ENCODE measurements around the gene MARCHF2. TPM values are rescaled to one million over a fixed set of nuclear protein-coding genes. Genes with fewer than 3 reads are reported as not detected.

MARCHF2 gene
- total and polyA plus RNA-seq, 9 of the 15 experiments (the other 6 are each of a cell fraction or from before 2014, with no cell fraction given): 0.39 to 6.4 (median 2.2) TPM

DNA sequence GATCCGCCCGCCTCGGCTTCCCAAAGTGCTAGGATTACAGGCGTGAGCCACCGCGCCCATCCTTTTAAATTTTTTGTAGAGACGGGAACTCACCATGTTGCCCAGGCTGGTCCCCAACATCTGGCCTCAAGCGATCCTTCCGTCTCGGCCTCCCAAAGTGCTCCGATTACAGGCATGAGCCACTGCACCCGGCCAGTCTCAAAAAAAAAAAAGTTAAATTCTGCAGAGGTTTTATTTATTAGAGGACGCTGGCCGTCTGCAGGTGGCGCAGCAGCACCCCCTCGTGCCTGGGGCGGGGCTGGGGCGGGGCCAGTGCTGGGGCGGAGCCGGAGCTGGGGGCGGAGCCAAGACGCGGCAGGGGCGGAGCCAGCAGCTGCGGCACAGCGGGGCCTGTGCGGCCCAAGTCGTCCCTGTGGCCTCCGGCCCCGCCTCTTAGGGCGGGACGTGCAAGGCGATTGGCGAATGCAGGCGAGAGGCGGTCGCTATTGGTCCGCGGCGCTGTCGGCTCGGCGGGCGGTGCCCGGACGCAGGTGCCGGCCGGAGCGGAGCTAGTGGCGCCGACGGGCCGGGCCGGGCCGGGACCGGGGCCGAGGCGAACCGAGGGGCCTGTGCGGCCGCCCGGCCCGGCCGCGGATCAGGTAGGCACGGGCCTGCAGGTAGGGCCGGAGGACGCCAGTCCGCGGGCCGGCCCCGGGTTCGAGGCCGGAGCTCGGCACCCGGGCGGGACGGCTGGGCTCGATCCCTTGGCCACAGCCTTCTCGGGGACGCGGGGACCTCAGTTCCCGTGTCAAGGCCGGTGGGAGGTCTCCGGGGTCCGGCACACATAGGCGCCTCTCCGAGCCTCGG is at the start of gene MARCHF2 (continued):
- TF ChIP-seq RBFOX2 (IDR thresholded peaks at IDR 0.05; ENCODE audit: low read depth, low read length) (peak; percentile 55; the same call in 1 of the 2 replicates), PCBP2 (IDR thresholded peaks at IDR 0.05; ENCODE audit: low read depth, low read length, poor library complexity, severe bottlenecking) (no peak), ZNF197 (CRISPR knock-in tag; IDR thresholded peaks at IDR 0.05; ENCODE audit: low read depth) (no peak), ZNF324 (CRISPR knock-in tag; IDR thresholded peaks at IDR 0.05) (no peak), FOXJ2 (tag; IDR thresholded peaks at IDR 0.05) (no peak), ZNF282 (CRISPR knock-in tag; IDR thresholded peaks at IDR 0.05) (no peak), ZNF695 (CRISPR knock-in tag; IDR thresholded peaks at IDR 0.05) (0 out of 2 replicates have a peak, but pooled peaks have one; percentile 18), ADNP (tag; IDR thresholded peaks at IDR 0.05) (no peak), SRSF1 (IDR thresholded peaks at IDR 0.05; ENCODE audit: low read depth, low read length) (no peak)
- TF ChIP-seq, protein P1, sequence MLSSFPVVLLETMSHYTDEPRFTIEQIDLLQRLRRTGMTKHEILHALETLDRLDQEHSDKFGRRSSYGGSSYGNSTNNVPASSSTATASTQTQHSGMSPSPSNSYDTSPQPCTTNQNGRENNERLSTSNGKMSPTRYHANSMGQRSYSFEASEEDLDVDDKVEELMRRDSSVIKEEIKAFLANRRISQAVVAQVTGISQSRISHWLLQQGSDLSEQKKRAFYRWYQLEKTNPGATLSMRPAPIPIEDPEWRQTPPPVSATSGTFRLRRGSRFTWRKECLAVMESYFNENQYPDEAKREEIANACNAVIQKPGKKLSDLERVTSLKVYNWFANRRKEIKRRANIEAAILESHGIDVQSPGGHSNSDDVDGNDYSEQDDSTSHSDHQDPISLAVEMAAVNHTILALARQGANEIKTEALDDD (IDR thresholded peaks at IDR 0.05): no peak
- TF ChIP-seq, protein P2, sequence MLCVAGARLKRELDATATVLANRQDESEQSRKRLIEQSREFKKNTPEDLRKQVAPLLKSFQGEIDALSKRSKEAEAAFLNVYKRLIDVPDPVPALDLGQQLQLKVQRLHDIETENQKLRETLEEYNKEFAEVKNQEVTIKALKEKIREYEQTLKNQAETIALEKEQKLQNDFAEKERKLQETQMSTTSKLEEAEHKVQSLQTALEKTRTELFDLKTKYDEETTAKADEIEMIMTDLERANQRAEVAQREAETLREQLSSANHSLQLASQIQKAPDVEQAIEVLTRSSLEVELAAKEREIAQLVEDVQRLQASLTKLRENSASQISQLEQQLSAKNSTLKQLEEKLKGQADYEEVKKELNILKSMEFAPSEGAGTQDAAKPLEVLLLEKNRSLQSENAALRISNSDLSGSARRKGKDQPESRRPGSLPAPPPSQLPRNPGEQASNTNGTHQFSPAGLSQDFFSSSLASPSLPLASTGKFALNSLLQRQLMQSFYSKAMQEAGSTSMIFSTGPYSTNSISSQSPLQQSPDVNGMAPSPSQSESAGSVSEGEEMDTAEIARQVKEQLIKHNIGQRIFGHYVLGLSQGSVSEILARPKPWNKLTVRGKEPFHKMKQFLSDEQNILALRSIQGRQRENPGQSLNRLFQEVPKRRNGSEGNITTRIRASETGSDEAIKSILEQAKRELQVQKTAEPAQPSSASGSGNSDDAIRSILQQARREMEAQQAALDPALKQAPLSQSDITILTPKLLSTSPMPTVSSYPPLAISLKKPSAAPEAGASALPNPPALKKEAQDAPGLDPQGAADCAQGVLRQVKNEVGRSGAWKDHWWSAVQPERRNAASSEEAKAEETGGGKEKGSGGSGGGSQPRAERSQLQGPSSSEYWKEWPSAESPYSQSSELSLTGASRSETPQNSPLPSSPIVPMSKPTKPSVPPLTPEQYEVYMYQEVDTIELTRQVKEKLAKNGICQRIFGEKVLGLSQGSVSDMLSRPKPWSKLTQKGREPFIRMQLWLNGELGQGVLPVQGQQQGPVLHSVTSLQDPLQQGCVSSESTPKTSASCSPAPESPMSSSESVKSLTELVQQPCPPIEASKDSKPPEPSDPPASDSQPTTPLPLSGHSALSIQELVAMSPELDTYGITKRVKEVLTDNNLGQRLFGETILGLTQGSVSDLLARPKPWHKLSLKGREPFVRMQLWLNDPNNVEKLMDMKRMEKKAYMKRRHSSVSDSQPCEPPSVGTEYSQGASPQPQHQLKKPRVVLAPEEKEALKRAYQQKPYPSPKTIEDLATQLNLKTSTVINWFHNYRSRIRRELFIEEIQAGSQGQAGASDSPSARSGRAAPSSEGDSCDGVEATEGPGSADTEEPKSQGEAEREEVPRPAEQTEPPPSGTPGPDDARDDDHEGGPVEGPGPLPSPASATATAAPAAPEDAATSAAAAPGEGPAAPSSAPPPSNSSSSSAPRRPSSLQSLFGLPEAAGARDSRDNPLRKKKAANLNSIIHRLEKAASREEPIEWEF (CRISPR knock-in tag; IDR thresholded peaks at IDR 0.05): no peak
